H1 (cell line): ENCODE results near the gene PARD3. TPM values are rescaled to one million over a fixed set of nuclear protein-coding genes. Genes with fewer than 3 reads are reported as not detected.

Source experiments
- ASH2L ChIP-seq: fragments of 200-600, 300-600 bp; sonication (generic); IDR thresholded peaks from one replicate; pipeline ENCODE4 v1.7.1; 2017; ENCODE audit warnings: low read length
- CHD1 ChIP-seq: IDR thresholded peaks from 2 replicates; pipeline ENCODE4 v1.6.1; 2012; ENCODE audit warnings: low read depth, low read length, improper control_type of control experiment
- KDM4A ChIP-seq: IDR thresholded peaks from one replicate; pipeline ENCODE4 v1.7.1; 2012; ENCODE audit warnings: low read depth, mild to moderate bottlenecking, moderate library complexity, low read length, inconsistent platforms; ENCODE audit not compliant: severe bottlenecking
- MAFK ChIP-seq: IDR thresholded peaks from 2 replicates; pipeline ENCODE4 v1.6.1; 2012; ENCODE audit warnings: low read depth, mild to moderate bottlenecking, improper control_type of control experiment, low read length
- POLR2AphosphoS5 ChIP-seq: IDR thresholded peaks from 2 replicates; pipeline ENCODE4 v1.6.1; 2011; ENCODE audit warnings: low read depth, low read length
- RFX5 ChIP-seq: IDR thresholded peaks from 2 replicates; pipeline ENCODE4 v1.6.1; 2011; ENCODE audit warnings: low read depth, low read length, improper control_type of control experiment, borderline replicate concordance
- SRF ChIP-seq: IDR thresholded peaks from 2 replicates; pipeline ENCODE4 v1.6.1; 2011; ENCODE audit warnings: mild to moderate bottlenecking, low read depth, low read length, moderate library complexity
- SUZ12 ChIP-seq: fragments of 200-600 bp; sonication (generic); IDR thresholded peaks from 2 replicates; pipeline ENCODE4 v1.6.1; 2012; ENCODE audit warnings: mild to moderate bottlenecking, inconsistent platforms, low read length, moderate library complexity, mixed read lengths
- polyA plus RNA-seq, 7 experiments: library from polyadenylated mRNA; depleted of rRNA in 3 of 7; stranded (reverse) in 5 of 7; unstranded in 2 of 7; fragments of >200 nt in 5 of 7; fragments of 200-250 nt in 2 of 7; gene quantifications; 1 replicate in 5 of 7; 2 replicates in 1 of 7; 4 replicates in 1 of 7; pipeline versions ENCODE4 v1.2.1 to v1.2.3, GENCODE V29; 2011 to 2013; ENCODE audit warnings: missing spikeins in 2 of 7, mixed read lengths in 2 of 7
- total RNA-seq: library from RNA; stranded (reverse); fragmentation: NEBNext Ultra II Directional; extraction: Animal tissue kit (Norgen Biotek cat#: 25700); gene quantifications from 2 replicates; pipeline ENCODE4 v1.2.1, GENCODE V29; 2021
- TF ChIP-seq, protein P1 (sequence below): IDR thresholded peaks from 2 replicates; pipeline ENCODE4 v1.6.1; 2012; ENCODE audit warnings: low read length, inconsistent platforms

PARD3 gene
- total and polyA plus RNA-seq, 2 of the 8 experiments (the other 6 are each of a cell fraction or from before 2014, with no cell fraction given), result 19.7 to 49.1 TPM

- TF ChIP-seq KDM4A (no peak), POLR2AphosphoS5 (no peak), MAFK (no peak), ASH2L (no peak), SRF (no peak), RFX5 (no peak), SUZ12 (no peak), CHD1 (no peak)
- TF ChIP-seq, protein P1, sequence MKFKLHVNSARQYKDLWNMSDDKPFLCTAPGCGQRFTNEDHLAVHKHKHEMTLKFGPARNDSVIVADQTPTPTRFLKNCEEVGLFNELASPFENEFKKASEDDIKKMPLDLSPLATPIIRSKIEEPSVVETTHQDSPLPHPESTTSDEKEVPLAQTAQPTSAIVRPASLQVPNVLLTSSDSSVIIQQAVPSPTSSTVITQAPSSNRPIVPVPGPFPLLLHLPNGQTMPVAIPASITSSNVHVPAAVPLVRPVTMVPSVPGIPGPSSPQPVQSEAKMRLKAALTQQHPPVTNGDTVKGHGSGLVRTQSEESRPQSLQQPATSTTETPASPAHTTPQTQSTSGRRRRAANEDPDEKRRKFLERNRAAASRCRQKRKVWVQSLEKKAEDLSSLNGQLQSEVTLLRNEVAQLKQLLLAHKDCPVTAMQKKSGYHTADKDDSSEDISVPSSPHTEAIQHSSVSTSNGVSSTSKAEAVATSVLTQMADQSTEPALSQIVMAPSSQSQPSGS, result no peak
Observed at GRCh38 chr10:34786464-34786863, 28.6 kb downstream of the PARD3 start (continued).
